Measurements from ENCODE around the gene YIF1B.
A peak's percentile ranks its signal among the peaks of the same experiment; 100 is the strongest.

Gene YIF1B

DNA sequence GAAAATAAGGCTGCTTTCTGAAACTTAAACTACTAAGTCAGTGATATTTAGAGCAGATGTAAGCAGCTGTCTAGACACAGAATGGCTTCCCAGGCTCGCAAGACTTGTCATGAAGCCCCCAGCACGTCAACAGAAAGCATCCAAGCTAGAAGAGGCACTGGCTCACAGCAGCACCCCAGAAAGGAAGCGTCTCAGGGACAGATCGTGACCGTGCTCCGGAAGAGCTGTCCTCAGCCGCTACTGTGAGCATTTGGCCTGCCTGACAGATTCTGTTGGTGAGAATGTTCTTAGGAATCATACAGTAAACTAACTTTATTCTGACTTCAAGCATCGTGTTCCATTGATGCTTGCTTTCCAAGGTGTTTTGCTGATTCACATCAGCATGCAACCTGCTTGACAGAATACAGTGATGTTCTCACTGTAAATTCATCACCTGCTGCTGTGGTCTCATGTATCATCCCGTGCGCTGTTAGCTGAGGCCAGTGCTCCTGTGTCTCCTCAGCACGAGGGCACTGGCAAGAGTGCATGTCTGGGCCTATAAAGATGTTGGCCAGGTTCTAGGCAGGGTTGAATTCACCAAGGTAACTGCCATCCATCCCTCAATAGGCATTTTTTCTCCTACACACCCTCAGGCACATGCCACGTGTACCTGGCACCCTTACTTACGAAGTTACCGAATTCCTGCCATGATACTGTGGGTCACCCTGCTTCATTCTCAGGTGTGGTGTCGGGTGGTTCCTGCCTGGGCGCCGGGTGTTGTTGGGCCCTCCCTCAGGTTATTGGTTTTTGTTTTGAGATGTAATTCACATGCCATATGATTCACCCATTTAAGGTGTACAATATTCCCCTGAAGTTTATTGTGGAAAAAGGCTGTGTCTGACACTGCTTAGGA is 35.5 kb downstream of the YIF1B start:
- Mint-ChIP-seq H3K4me1 (ENCODE audit: low read depth) (peaks cover 13% of the 10 kb centered on the region), H3K9me3 (ENCODE audit: low read depth) (no peaks in the 10 kb centered on the region), H3K36me3 (no peaks in the 10 kb centered on the region), H3K27me3 (no peaks in the 10 kb centered on the region), H3K4me3 (no peak overlapping the region), H3K27ac (no peak overlapping the region)

DNA sequence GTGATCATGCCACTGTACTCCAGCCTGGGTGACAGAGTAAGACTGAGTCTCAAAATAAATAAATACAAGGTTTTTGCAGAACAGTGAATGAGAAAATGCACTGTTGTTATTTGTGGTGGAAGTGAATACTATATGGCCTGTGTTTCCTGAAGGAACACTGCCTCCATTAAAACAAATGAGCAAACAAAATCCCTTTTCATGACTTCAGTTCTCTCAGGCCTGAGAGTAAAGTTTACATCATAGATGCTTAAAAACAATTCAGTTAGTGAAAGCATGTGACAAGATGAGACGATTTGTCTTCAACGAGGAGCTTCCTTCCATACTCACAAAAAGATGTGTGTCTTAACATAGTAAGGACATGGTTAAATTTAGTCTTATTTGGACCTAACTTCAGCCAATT is 37.0 kb downstream of the YIF1B start:
- peaks cover 13% of the 10 kb centered on the region for H3K4me1 Mint-ChIP-seq (ENCODE audit: low read depth)
- H3K4me3 Mint-ChIP-seq, result no peak overlapping the region
- H3K9me3 Mint-ChIP-seq (ENCODE audit: low read depth), result no peaks in the 10 kb centered on the region
- no peak overlapping the region for H3K27ac Mint-ChIP-seq
- H3K27me3 Mint-ChIP-seq, result no peaks in the 10 kb centered on the region
- no peaks in the 10 kb centered on the region for H3K36me3 Mint-ChIP-seq

DNA sequence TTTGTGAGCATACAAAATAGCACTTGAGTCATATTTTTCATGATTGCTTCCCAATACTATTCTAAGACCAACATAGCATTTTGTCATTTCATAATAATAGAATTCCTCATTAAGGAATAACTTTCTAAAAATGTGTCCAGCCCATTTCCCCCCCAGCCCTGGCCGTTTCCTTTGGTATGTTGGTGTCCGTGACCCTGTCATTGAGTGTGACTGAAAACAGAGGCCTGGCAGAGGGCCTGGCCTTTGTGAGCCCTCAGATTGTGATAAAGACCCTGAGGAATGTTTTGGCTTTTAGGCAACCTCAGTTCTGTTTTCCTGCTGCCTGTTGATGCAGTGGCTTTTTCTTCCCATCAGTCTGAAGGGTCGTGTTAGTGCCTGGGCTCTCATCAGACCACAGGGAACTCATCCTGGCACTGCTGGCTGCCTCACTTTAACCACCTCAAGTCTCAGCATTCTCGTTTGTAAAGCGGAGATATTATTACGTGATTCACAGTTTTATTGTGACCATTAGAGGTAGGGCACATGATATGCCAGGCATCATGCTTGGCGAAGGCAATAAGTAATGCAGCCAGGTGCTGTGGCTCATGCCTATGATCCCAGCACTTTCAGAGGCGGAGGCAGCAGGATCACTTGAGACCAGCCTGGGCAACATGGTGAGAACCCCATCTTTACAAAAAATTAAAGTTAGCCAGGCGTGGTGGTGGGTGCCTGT is 37.6 kb downstream of the YIF1B start:
- no peaks in the 10 kb centered on the region for H3K9me3 Mint-ChIP-seq (ENCODE audit: low read depth)
- peaks cover 13% of the 10 kb centered on the region for H3K4me1 Mint-ChIP-seq (ENCODE audit: low read depth)
- no peak overlapping the region for H3K4me3 Mint-ChIP-seq
- H3K36me3 Mint-ChIP-seq, result no peaks in the 10 kb centered on the region
- no peaks in the 10 kb centered on the region for H3K27me3 Mint-ChIP-seq
- no peak overlapping the region for H3K27ac Mint-ChIP-seq

DNA sequence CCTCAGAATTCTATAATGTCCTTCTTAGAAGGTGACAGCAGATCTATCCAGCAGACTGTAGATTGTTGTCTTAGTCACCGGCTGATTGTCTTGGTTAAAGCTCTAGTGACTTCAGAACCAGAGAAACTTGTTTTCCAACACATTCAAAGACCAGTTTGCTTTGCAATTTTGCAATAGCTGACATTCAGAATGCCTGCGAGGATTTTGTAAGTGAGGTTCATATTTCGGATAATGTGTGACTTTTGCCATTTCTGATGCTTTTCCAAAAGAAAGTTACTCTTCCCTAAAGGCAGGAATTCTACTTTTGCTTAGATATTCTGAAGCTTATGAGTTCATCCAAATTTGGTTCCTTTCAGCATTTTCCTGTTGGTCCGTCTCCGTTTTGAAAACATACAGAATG is 38.2 kb downstream of the YIF1B start:
- no peak overlapping the region for H3K4me3 Mint-ChIP-seq
- H3K9me3 Mint-ChIP-seq (ENCODE audit: low read depth), result no peaks in the 10 kb centered on the region
- peaks cover 10% of the 10 kb centered on the region for H3K4me1 Mint-ChIP-seq (ENCODE audit: low read depth)
- H3K36me3 Mint-ChIP-seq, result no peaks in the 10 kb centered on the region
- no peak overlapping the region for H3K27ac Mint-ChIP-seq
- no peaks in the 10 kb centered on the region for H3K27me3 Mint-ChIP-seq

DNA sequence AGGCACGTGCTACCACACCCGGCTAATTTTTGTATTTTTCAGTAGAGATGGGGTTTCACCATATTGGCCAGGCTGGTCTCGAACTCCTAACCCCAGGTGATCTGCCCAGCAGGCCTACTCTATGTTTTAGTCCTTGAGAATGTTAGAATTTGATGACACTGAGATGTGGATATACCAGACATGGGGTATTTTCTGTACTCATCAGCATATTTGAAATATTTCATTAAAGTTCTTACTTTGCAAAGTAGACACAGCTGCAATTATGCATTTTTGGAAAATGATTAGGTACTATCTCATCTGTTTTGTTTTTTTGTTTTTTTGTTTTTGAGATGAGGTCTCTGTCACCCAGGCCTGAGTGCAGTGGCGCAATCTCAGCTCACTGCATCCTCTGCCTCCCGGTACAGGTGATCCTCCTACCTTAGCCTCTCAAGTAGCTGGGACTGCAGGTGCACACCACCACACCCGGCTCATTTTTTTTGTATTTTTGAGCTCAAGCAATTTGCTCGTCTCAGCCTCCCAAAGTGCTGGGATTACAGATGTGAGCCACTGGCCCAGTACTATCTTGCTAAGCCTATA is 38.7 kb downstream of the YIF1B start:
- Mint-ChIP-seq H3K27me3 (no peaks in the 10 kb centered on the region), H3K36me3 (no peaks in the 10 kb centered on the region), H3K4me1 (ENCODE audit: low read depth) (peaks cover 7% of the 10 kb centered on the region), H3K4me3 (no peak overlapping the region), H3K27ac (no peak overlapping the region), H3K9me3 (ENCODE audit: low read depth) (no peaks in the 10 kb centered on the region)

DNA sequence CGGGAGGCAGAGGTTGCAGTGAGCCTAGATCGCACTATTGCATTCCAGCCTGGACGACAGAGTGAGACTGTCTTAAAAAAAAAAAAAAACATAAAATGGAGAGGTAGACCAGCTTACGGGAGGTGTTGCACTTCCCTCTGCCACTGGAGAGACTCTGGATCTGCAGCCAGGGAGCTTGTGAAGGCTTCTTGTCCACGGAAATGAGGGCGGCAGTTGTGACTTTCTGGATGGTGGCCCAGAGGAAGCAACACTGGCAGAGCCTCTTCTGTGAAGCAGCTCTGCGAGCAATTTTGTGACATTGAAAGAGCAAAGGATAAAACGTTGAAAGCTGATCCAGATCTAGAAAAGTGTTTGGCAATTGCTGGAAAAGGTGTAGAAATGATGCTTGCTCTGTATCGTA is 41.0 kb downstream of the YIF1B start:
- no peaks in the 10 kb centered on the region for H3K9me3 Mint-ChIP-seq (ENCODE audit: low read depth)
- H3K4me1 Mint-ChIP-seq (ENCODE audit: low read depth), result peaks cover 6% of the 10 kb centered on the region
- H3K27ac Mint-ChIP-seq, result no peak overlapping the region
- no peak overlapping the region for H3K4me3 Mint-ChIP-seq
- H3K36me3 Mint-ChIP-seq, result no peaks in the 10 kb centered on the region
- H3K27me3 Mint-ChIP-seq, result no peaks in the 10 kb centered on the region

DNA sequence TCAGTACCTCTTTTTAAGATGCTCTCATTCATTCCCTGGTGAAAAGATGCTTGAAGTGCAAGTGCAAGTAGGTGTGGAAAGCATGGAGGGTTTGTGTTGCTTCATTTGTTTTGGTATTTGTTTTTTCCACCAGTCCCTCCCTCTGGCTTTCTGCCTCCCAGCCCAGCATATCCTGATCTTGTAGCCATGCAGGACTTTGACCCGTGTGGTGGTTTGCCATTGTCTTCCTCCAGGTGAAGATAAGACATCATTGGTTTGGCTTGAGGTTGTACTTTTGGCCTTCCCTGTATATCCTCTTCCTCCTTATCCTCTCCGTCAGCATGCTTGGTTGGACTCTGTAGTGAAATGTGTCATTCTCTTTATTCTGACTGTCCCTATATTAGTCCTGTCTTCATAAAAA is 42.2 kb downstream of the YIF1B start:
- no peaks in the 10 kb centered on the region for H3K27me3 Mint-ChIP-seq
- no peak overlapping the region for H3K4me3 Mint-ChIP-seq
- H3K36me3 Mint-ChIP-seq, result no peaks in the 10 kb centered on the region
- H3K27ac Mint-ChIP-seq, result no peak overlapping the region
- H3K4me1 Mint-ChIP-seq (ENCODE audit: low read depth), result peaks cover 6% of the 10 kb centered on the region
- no peaks in the 10 kb centered on the region for H3K9me3 Mint-ChIP-seq (ENCODE audit: low read depth)

DNA sequence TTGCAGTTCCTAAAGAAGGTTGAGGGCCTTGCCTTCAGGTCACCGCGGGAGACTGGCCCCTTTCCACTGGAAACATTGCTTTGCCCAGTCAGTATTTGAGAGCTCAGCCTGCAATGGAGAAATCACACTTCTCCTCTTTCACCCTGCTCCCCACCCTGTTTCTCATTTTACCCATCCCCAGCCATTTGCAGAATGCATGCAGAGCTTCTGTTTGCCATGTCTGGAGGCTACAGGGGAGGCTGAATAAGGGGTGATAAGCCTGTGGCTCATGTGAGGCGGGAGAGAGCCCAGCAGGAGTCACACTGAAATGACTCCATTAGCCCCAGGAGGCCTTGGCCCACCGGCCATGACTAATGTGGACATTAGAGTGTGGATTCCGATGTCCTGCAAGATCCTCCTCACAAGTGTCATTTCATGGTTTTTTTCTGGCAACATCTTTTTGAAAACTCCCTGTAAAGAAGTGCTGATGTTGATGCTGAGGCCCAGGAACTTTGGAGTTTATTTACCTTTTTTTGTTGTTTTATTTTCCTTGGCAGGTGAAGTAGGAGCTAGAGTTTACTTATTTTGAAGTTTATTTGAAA is 45.1 kb downstream of the YIF1B start:
- Mint-ChIP-seq H3K36me3 (no peaks in the 10 kb centered on the region), H3K27me3 (no peaks in the 10 kb centered on the region), H3K4me1 (ENCODE audit: low read depth) (peaks cover 24% of the 10 kb centered on the region), H3K9me3 (ENCODE audit: low read depth) (no peaks in the 10 kb centered on the region), H3K27ac (no peak overlapping the region), H3K4me3 (no peak overlapping the region)

DNA sequence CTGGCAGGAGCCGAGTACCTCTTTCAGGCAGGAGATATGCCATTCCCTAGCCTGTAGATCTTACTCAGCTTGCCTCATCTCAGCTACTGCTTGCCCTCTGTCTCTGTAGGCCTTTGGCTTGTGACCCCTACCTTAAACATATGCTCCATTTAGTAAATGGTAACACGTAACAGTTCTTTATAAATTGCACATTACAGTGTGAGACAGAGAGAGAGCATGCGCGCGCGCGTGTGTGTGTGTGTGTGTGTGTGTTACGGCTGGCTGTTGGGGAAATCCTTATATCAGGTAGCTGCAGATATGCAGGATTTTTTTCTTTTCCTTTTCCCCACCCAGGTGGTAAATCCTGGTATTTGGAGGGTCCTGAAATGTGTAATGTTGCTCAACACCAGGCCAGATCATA is 47.2 kb downstream of the YIF1B start:
- H3K4me1 Mint-ChIP-seq (ENCODE audit: low read depth), result peaks cover 38% of the 10 kb centered on the region
- H3K4me3 Mint-ChIP-seq, result no peak overlapping the region
- no peaks in the 10 kb centered on the region for H3K36me3 Mint-ChIP-seq
- no peaks in the 10 kb centered on the region for H3K27me3 Mint-ChIP-seq
- no peaks in the 10 kb centered on the region for H3K9me3 Mint-ChIP-seq (ENCODE audit: low read depth)
- no peak overlapping the region for H3K27ac Mint-ChIP-seq

DNA sequence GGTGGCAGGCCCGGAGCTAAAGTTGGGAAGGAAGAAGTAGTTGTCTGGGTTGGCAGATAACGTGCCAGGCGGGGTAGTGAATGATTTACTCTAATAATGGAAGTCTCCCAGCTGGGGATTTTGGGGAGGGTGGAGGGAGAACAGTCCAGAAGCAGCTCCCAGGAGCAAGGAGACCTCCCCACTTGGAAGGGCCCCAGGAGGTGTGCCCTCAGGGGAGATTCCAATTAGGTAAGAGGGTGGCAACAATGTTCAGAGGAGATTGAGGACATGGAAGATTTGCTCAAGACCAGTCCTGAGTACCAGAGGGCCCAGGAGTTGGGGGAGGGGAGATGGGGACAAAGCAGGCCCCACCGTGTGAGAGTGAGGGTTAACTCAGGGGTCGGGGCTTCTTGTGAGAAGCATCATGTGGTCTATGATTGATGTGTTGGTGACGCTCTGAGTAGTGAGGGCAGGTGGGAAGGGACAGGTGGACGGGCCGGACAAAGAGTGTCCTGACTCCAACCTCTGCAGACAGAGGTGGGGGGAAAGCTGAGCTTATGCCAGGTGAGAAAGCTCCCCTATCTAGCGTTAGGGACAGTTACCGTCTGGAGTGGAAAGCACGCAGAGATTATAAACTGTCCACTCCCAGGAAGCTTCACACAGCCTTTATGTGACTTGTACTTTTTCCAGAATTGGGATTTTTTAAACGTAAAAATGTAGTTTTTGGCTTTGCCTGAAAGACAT is 47.8 kb downstream of the YIF1B start:
- Mint-ChIP-seq H3K27ac (no peak overlapping the region), H3K4me1 (ENCODE audit: low read depth) (peaks cover 41% of the 10 kb centered on the region), H3K4me3 (no peak overlapping the region), H3K27me3 (no peaks in the 10 kb centered on the region), H3K9me3 (ENCODE audit: low read depth) (no peaks in the 10 kb centered on the region), H3K36me3 (no peaks in the 10 kb centered on the region)

DNA sequence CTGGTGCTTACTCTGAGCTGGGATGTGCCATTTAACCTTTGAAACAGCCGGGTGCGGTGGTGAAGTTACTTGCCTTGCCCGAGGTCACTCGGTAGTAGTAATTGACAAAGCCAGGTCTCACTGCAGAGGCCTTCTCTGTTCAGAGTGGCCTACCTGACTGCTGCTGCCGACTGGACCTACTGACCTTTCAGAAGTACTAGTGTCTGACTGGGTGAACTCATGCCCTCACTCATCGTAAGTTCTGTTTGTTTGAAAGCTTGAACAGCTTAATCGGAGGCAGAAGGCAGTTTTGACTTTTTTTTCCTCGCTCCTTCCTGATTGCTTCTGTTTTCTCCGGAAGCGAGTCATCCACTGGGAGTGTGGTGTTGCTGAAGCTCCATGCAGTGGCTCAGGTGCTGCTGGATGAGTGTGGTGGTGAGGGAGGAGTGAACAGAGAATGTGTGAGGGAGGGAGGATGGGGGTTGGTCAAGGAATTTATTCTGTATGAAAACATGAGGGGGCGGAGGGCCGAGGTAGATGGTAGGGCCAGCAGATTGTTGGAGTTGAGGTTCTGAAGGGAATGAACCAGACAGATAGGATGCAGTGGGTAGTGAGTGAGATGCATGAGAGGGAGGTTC is 48.7 kb downstream of the YIF1B start:
- peak overlapping the region; percentile 10 for H3K4me3 Mint-ChIP-seq
- no peaks in the 10 kb centered on the region for H3K9me3 Mint-ChIP-seq (ENCODE audit: low read depth)
- no peaks in the 10 kb centered on the region for H3K27me3 Mint-ChIP-seq
- H3K4me1 Mint-ChIP-seq (ENCODE audit: low read depth), result peaks cover 42% of the 10 kb centered on the region
- no peaks in the 10 kb centered on the region for H3K36me3 Mint-ChIP-seq
- H3K27ac Mint-ChIP-seq, result no peak overlapping the region

DNA sequence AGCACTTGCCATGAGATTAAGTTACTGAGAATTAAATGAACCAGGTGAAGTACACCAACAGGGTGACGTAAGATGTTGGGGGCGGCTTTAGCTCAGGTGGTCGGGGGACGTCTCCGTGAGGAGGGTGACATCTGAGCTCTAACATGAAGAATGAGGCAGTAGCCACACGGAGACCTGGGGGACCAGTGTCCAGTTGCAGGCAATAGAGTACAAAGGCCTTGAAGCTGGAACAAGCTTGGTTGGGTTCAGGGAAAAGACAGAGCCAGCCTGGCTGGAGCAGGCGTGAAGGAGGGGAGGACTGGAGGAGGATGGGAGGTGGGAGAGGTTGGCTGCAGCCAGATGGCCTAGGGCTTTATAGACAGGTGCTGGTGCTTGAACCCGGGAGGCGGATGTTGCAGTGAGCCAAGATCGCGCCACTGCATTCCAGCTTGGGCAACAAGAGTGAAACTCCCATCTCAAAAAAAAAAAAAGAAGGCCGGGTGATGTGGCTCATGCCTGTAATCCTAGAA is 49.8 kb downstream of the YIF1B start:
- peaks cover 42% of the 10 kb centered on the region for H3K4me1 Mint-ChIP-seq (ENCODE audit: low read depth)
- H3K4me3 Mint-ChIP-seq, result peak overlapping the region; percentile 85

DNA sequence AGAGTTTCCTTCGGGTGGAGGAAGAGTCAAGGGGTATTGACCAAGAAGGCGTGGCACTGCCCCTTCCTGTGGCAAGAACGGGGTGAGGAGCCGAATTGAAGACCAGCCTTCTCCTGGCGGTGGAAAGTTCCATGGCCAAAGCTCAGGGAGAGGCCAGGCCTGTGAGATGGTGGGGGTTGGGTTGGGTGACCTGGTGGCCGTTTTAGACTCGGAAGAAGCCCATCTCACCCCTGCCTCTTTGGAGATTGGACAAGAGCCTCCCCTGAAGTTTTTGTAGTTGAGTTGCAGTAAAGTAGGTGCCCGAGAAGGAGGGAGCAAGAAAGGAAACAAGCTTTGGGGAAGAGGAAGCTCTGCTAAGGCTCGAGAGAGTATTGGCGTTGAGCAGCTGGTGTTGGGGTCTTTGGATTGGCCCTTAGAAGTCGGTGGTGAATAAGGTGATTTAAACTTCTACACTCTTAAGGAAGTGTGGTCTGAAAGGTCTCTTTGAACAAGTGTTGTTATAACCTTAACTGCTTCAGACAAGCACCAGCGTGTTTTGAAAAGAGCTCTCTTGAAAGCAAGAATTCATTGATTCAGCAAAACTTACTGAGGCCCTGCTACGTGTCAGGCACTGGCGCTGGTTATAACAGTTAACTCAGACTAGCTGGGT is 50.4 kb downstream of the YIF1B start:
- Mint-ChIP-seq H3K9me3 (ENCODE audit: low read depth) (no peaks in the 10 kb centered on the region), H3K27ac (peak overlapping the region; percentile 73), H3K27me3 (no peaks in the 10 kb centered on the region), H3K4me3 (peak overlapping the region; percentile 85), H3K4me1 (ENCODE audit: low read depth) (peaks cover 41% of the 10 kb centered on the region), H3K36me3 (no peaks in the 10 kb centered on the region)

More for the DNA sequence above, 49.8 kb downstream of the YIF1B start:
- Mint-ChIP-seq H3K9me3 (ENCODE audit: low read depth) (no peaks in the 10 kb centered on the region), H3K27ac (peak overlapping the region; percentile 73), H3K27me3 (no peaks in the 10 kb centered on the region), H3K36me3 (no peaks in the 10 kb centered on the region)

All from activated naive CD8-positive, alpha-beta T cell (primary cell).